ENCODE results near the gene TSPAN12. TPM values are rescaled to one million over a fixed set of nuclear protein-coding genes. Genes with fewer than 3 reads are reported as not detected.

Gene TSPAN12
- total RNA-seq, 1 donor = 1.8 TPM

GRCh38 chr7:120831260-120831659 lies 26.7 kb downstream of the TSPAN12 start:
- H3K79me2 ChIP-seq (ENCODE audit: insufficient read depth, low read length) = no peaks in the 10 kb centered on the region
- no peak overlapping the region for H3K27ac ChIP-seq (ENCODE audit: low read depth, low read length)
- no peaks in the 10 kb centered on the region for H3K4me1 ChIP-seq (ENCODE audit: insufficient read depth, low read length)
- no peaks in the 10 kb centered on the region for H3K9me3 ChIP-seq (ENCODE audit: low read depth, low read length)
- H4K20me1 ChIP-seq (ENCODE audit: insufficient read depth, low read length) = no peaks in the 10 kb centered on the region
- H3K27me3 ChIP-seq (ENCODE audit: insufficient read depth, low read length) = no peaks in the 10 kb centered on the region
- no peak overlapping the region for H3K4me3 ChIP-seq (ENCODE audit: insufficient read depth, low read length)
- H3K4me2 ChIP-seq (ENCODE audit: insufficient read depth, low read length) = no peak overlapping the region
- no peak for DNase-seq (ENCODE audit: insufficient read length, low spot score, missing footprints)
- no peak for TF ChIP-seq CTCF (IDR thresholded peaks at IDR 0.05; ENCODE audit: extremely low read depth, low read depth, low read length)
- no peaks in the 10 kb centered on the region for H3K36me3 ChIP-seq (ENCODE audit: insufficient read depth, low read length)
- no peak overlapping the region for H2AFZ ChIP-seq (ENCODE audit: low read length)

- TF ChIP-seq CTCF (IDR thresholded peaks at IDR 0.05; ENCODE audit: extremely low read depth, low read depth, low read length) = no peak
- Histone ChIP-seq H2AFZ (ENCODE audit: low read length) (no peak overlapping the region), H3K27me3 (ENCODE audit: insufficient read depth, low read length) (no peaks in the 10 kb centered on the region), H3K79me2 (ENCODE audit: insufficient read depth, low read length) (no peaks in the 10 kb centered on the region), H4K20me1 (ENCODE audit: insufficient read depth, low read length) (no peaks in the 10 kb centered on the region), H3K9me3 (ENCODE audit: low read depth, low read length) (no peaks in the 10 kb centered on the region), H3K4me3 (ENCODE audit: insufficient read depth, low read length) (no peak overlapping the region), H3K36me3 (ENCODE audit: insufficient read depth, low read length) (no peaks in the 10 kb centered on the region), H3K4me1 (ENCODE audit: insufficient read depth, low read length) (no peaks in the 10 kb centered on the region), H3K4me2 (ENCODE audit: insufficient read depth, low read length) (no peak overlapping the region), H3K27ac (ENCODE audit: low read depth, low read length) (no peak overlapping the region)
- no peak for DNase-seq (ENCODE audit: insufficient read length, low spot score, missing footprints)
Measured at GRCh38 chr7:120829487-120829886, 28.5 kb downstream of the TSPAN12 start.

- Histone ChIP-seq H3K36me3 (ENCODE audit: insufficient read depth, low read length) (no peaks in the 10 kb centered on the region), H3K4me3 (ENCODE audit: insufficient read depth, low read length) (no peak overlapping the region), H3K27me3 (ENCODE audit: insufficient read depth, low read length) (no peaks in the 10 kb centered on the region), H3K4me2 (ENCODE audit: insufficient read depth, low read length) (no peak overlapping the region), H2AFZ (ENCODE audit: low read length) (no peak overlapping the region), H3K79me2 (ENCODE audit: insufficient read depth, low read length) (no peaks in the 10 kb centered on the region), H3K27ac (ENCODE audit: low read depth, low read length) (no peak overlapping the region), H3K9me3 (ENCODE audit: low read depth, low read length) (no peaks in the 10 kb centered on the region), H3K4me1 (ENCODE audit: insufficient read depth, low read length) (no peaks in the 10 kb centered on the region), H4K20me1 (ENCODE audit: insufficient read depth, low read length) (no peaks in the 10 kb centered on the region)
- DNase-seq (ENCODE audit: insufficient read length, low spot score, missing footprints) = no peak
- TF ChIP-seq CTCF (IDR thresholded peaks at IDR 0.05; ENCODE audit: extremely low read depth, low read depth, low read length) = no peak
Measured at GRCh38 chr7:120828528-120828927, 29.4 kb downstream of the TSPAN12 start.

- Histone ChIP-seq H3K36me3 (ENCODE audit: insufficient read depth, low read length) (no peaks in the 10 kb centered on the region), H3K4me1 (ENCODE audit: insufficient read depth, low read length) (no peaks in the 10 kb centered on the region), H3K79me2 (ENCODE audit: insufficient read depth, low read length) (no peaks in the 10 kb centered on the region), H3K27me3 (ENCODE audit: insufficient read depth, low read length) (no peaks in the 10 kb centered on the region), H3K4me3 (ENCODE audit: insufficient read depth, low read length) (no peak overlapping the region), H2AFZ (ENCODE audit: low read length) (no peak overlapping the region), H3K9me3 (ENCODE audit: low read depth, low read length) (no peaks in the 10 kb centered on the region), H3K27ac (ENCODE audit: low read depth, low read length) (no peak overlapping the region), H3K4me2 (ENCODE audit: insufficient read depth, low read length) (no peak overlapping the region), H4K20me1 (ENCODE audit: insufficient read depth, low read length) (no peaks in the 10 kb centered on the region)
- no peak for TF ChIP-seq CTCF (IDR thresholded peaks at IDR 0.05; ENCODE audit: extremely low read depth, low read depth, low read length)
- DNase-seq (ENCODE audit: insufficient read length, low spot score, missing footprints) = no peak
Measured at GRCh38 chr7:120827371-120828118, 30.4 kb downstream of the TSPAN12 start.

All from osteoblast (primary cell).